H1 (cell line): ENCODE data around the gene ZNF709. TPM values are rescaled to one million over a fixed set of nuclear protein-coding genes. Genes with fewer than 3 reads are reported as not detected.

Experiments
- BRCA1 ChIP-seq: IDR thresholded peaks from 2 replicates; pipeline ENCODE4 v1.6.1; 2012; ENCODE audit warnings: low read depth, low read length, improper control_type of control experiment
- CBX5 ChIP-seq: fragments of 300-800, 300-1000 bp; sonication (generic); IDR thresholded peaks from 2 replicates; pipeline ENCODE4 v1.7.1; 2016; ENCODE audit warnings: antibody characterized with exemption, low read length, low read depth
- CHD7 ChIP-seq: fragments of 300-600 bp; sonication (generic); IDR thresholded peaks from 2 replicates; pipeline ENCODE4 v1.7.1; 2012; ENCODE audit warnings: low read length, moderate library complexity, mild to moderate bottlenecking, inconsistent platforms; ENCODE audit not compliant: insufficient replicate concordance
- MAX ChIP-seq: IDR thresholded peaks from 2 replicates; pipeline ENCODE4 v1.6.1; 2012; ENCODE audit warnings: inconsistent platforms
- polyA plus RNA-seq, 7 experiments: library from polyadenylated mRNA; depleted of rRNA in 3 of 7; stranded (reverse) in 5 of 7; unstranded in 2 of 7; fragments of >200 nt in 5 of 7; fragments of 200-250 nt in 2 of 7; gene quantifications; 1 replicate in 5 of 7; 2 replicates in 1 of 7; 4 replicates in 1 of 7; pipeline versions ENCODE4 v1.2.1 to v1.2.3, GENCODE V29; 2011 to 2013; ENCODE audit warnings: missing spikeins in 2 of 7, mixed read lengths in 2 of 7
- total RNA-seq: library from RNA; stranded (reverse); fragmentation: NEBNext Ultra II Directional; extraction: Animal tissue kit (Norgen Biotek cat#: 25700); gene quantifications from 2 replicates; pipeline ENCODE4 v1.2.1, GENCODE V29; 2021

The ZNF709 gene
- total and polyA plus RNA-seq, 2 of the 8 experiments (the other 6 are each of a cell fraction or from before 2014, with no cell fraction given) = 1.3 to 2.2 TPM

DNA sequence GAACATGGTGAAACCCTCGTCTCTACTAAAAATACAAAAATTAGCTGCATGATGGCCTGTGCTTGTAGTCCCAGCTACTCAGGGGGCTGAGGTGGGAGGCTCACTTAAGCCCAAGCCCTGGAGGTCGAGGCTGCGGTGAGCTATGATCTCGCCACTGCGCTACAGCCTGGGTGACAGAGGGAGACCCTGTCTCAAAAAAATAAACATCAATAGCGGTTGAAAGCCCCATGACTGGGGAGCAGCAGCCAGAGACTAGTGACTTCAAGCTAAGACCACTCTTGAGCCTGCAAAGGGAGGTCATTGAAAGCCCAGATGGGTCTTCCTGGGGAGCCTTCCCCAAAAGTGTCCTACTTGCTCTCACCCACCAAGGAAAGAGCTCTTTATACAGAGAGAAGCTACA lies 11.9 kb upstream of the ZNF709 start (continued):
- TF ChIP-seq BRCA1 (no peak), CBX5 (no peak), MAX (no peak), CHD7 (no peak)
- TF ChIP-seq, all 59 proteins: peak for 0
